Ishikawa (cell line): Measurements from ENCODE around the gene TBXAS1.

Experiments used
- CEBPB ChIP-seq: IDR thresholded peaks from 2 replicates; pipeline ENCODE4 v1.6.1; 2012
- CREB1 ChIP-seq: IDR thresholded peaks from 2 replicates; pipeline ENCODE4 v1.6.1; 2012; ENCODE audit warnings: low read depth
- EGR1 ChIP-seq: IDR thresholded peaks from 2 replicates; pipeline ENCODE4 v1.6.1; 2012
- EP300 ChIP-seq: IDR thresholded peaks from 2 replicates; pipeline ENCODE4 v1.6.1; 2012; ENCODE audit warnings: borderline replicate concordance
- FOXM1 ChIP-seq: IDR thresholded peaks from 2 replicates; pipeline ENCODE4 v1.6.1; 2012; ENCODE audit warnings: low read depth, borderline replicate concordance
- NFIC ChIP-seq: IDR thresholded peaks from 2 replicates; pipeline ENCODE4 v1.6.1; 2012
- RAD21 ChIP-seq: IDR thresholded peaks from 2 replicates; pipeline ENCODE4 v1.6.1; 2012; ENCODE audit warnings: low read depth
- TAF1 ChIP-seq: IDR thresholded peaks from 2 replicates; pipeline ENCODE4 v1.6.1; 2012; ENCODE audit warnings: low read depth, mild to moderate bottlenecking
- TCF12 ChIP-seq: IDR thresholded peaks from 2 replicates; pipeline ENCODE4 v1.6.1; 2012; ENCODE audit warnings: low read depth
- TEAD4 ChIP-seq: IDR thresholded peaks from 2 replicates; pipeline ENCODE4 v1.6.1; 2012
- USF1 ChIP-seq: IDR thresholded peaks from 2 replicates; pipeline ENCODE4 v1.6.1; 2012
- YY1 ChIP-seq: IDR thresholded peaks from 2 replicates; pipeline ENCODE4 v1.6.1; 2012; ENCODE audit warnings: low read depth
- ZBTB7A ChIP-seq: IDR thresholded peaks from 2 replicates; pipeline ENCODE4 v1.6.1; 2012; ENCODE audit warnings: low read depth
- TF ChIP-seq, protein P1 (sequence below): IDR thresholded peaks from 2 replicates; pipeline ENCODE4 v1.6.1; 2012; ENCODE audit warnings: low read depth, mild to moderate bottlenecking
- TF ChIP-seq, protein P2 (sequence below): IDR thresholded peaks from 2 replicates; pipeline ENCODE4 v1.6.1; 2012

TBXAS1 gene

DNA sequence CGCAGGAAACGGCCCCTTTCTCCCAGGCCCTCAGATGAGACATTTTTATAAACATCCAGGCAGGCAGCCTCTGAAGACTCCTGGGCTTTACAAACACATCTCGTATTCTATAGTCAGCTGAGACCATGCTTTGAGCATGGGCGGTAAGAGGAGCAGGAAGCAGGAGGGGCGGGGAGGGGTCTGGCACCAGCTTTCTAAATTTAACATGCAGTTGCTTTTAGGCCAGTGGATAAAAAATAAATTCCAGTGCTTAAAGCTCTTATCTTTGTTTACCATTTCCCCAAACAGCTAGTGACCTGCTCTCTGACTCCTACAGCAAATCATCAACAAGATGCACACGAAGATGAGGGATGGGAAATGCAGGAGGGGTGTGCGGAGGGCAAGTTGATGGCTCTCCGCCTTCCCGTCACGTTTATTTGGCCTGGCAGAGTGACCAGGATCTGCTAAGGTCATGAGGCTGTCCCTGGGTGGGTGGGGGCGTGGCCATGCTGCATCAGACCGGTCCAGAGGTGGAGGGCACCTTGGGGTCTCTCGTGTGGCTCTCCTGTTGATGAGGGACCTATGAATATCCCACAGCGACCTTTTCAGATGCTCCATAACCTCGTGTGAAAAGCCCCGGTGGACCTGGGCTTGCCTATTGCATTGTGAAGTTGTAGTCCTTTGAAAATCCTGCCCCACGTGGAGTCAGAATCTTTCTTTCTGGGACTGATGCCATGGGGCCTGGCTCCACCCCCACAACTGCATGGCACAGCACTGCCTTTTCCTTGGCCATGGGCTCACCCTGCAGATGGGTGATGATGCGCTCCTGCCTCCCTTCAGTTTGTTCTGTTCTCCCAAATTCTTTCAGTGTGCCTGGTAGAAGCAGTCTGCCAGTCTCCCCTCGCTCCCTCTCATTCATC lies 166.2 kb downstream of the TBXAS1 start:
- no peak for TF ChIP-seq TAF1
- no peak for TF ChIP-seq TEAD4
- TF ChIP-seq FOXM1 = no peak
- TF ChIP-seq USF1 = no peak
- no peak for TF ChIP-seq EP300
- TF ChIP-seq, protein P1, sequence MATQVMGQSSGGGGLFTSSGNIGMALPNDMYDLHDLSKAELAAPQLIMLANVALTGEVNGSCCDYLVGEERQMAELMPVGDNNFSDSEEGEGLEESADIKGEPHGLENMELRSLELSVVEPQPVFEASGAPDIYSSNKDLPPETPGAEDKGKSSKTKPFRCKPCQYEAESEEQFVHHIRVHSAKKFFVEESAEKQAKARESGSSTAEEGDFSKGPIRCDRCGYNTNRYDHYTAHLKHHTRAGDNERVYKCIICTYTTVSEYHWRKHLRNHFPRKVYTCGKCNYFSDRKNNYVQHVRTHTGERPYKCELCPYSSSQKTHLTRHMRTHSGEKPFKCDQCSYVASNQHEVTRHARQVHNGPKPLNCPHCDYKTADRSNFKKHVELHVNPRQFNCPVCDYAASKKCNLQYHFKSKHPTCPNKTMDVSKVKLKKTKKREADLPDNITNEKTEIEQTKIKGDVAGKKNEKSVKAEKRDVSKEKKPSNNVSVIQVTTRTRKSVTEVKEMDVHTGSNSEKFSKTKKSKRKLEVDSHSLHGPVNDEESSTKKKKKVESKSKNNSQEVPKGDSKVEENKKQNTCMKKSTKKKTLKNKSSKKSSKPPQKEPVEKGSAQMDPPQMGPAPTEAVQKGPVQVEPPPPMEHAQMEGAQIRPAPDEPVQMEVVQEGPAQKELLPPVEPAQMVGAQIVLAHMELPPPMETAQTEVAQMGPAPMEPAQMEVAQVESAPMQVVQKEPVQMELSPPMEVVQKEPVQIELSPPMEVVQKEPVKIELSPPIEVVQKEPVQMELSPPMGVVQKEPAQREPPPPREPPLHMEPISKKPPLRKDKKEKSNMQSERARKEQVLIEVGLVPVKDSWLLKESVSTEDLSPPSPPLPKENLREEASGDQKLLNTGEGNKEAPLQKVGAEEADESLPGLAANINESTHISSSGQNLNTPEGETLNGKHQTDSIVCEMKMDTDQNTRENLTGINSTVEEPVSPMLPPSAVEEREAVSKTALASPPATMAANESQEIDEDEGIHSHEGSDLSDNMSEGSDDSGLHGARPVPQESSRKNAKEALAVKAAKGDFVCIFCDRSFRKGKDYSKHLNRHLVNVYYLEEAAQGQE = no peak
- no peak for TF ChIP-seq NFIC
- TF ChIP-seq, protein P2, sequence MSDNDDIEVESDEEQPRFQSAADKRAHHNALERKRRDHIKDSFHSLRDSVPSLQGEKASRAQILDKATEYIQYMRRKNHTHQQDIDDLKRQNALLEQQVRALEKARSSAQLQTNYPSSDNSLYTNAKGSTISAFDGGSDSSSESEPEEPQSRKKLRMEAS = no peak
- no peak for TF ChIP-seq YY1
- no peak for TF ChIP-seq TCF12
- TF ChIP-seq EGR1 = no peak
- no peak for TF ChIP-seq CREB1
- no peak for TF ChIP-seq CEBPB
- no peak for TF ChIP-seq ZBTB7A
- no peak for TF ChIP-seq RAD21

DNA sequence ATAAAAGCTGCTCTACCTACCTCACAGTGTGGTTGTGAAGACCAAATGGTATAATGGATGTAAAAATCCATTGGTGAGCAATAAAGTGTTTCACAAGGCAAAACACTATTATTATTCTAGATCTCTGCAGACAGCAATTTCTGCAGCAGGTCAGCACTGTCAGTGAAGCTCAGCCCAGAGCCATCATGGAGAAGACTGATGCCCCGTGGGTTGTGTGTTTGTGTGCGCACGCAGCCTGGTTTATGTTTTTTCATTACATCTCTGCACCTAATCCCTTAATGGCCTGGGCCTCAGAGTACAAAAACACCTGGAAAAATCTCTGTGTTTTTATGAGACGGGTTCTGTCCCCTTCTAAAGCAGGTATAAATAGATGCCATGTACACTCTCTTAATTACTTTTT lies 169.5 kb downstream of the TBXAS1 start:
- TF ChIP-seq USF1 (no peak), FOXM1 (no peak), TAF1 (no peak), CREB1 (no peak), ZBTB7A (no peak), RAD21 (no peak), EP300 (no peak), CEBPB (no peak), TEAD4 (no peak), NFIC (no peak), EGR1 (no peak), YY1 (no peak), TCF12 (no peak)
- TF ChIP-seq, protein P1 = no peak
- TF ChIP-seq, protein P2 = no peak

DNA sequence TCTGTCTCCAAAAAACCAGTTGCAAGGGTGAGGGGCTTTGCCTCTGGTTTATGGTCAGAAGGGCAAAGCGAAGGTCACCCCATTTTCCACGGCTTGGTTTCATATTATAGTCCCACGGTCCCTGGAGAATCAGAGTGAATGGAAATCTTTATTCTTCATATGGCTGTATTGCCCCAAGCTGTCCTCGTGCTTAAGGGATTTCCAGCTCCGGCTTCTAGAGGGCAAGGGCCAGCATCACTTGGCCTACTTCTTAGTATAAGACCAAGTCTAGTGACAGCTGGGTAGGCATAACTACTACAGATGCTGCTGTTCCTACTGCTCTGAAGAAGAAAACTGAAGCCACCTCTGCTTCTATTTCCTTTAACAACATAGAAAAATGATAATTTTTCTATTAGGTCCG lies 170.5 kb downstream of the TBXAS1 start:
- TF ChIP-seq USF1 = no peak
- TF ChIP-seq, protein P1 = no peak
- no peak for TF ChIP-seq YY1
- TF ChIP-seq EP300 = no peak
- TF ChIP-seq TEAD4 = no peak

DNA sequence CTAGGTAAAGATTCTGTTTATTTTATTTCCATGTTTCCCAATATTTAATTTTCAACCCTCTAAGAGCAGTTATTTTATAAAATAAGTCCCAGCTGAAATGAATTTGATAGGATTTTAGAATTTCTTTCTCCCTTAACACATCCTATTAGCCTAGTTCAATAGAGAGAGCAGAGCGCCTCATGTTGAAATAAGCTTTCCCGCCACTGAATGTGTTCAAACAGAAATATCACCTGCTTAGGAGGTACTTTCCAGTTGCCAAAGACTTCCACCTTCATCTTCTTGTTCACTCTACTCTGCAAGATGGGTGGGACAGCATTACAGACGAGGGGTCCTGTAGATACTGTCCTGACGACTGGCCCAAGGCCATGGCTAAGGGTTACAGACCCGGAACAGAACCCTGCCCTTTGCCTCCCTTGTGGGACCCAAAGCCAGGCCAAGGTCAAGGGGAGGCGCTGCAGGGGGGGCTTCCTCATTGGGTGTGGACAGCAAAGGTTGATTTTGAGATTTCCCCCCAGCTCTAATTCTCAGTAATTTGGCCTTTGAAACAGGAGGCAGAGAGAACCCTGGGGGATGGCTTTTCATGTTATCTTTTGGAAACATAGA lies 171.7 kb downstream of the TBXAS1 start:
- TF ChIP-seq TAF1 (no peak), USF1 (no peak), YY1 (no peak), CEBPB (no peak), TEAD4 (no peak), EP300 (no peak), RAD21 (no peak), TCF12 (no peak), NFIC (no peak), EGR1 (no peak), CREB1 (no peak), ZBTB7A (no peak)
- TF ChIP-seq, protein P1 = no peak
- TF ChIP-seq, protein P2 = no peak
